Esophagus (tissue), 2 donors: Measurements from ENCODE around the gene SEMA3D. TPM values are rescaled to one million over a fixed set of nuclear protein-coding genes. Genes with fewer than 3 reads are reported as not detected.

ENCODE experiments used
- H3K27ac ChIP-seq, 2 donors: one replicate each; pipeline ENCODE4 v1.5.1; 2013; ENCODE audit warnings: low read depth in 2 of 2, mild to moderate bottlenecking in 2 of 2, inconsistent platforms in 1 of 2, low read length in 1 of 2, moderate library complexity in 1 of 2
- H3K27me3 ChIP-seq, 2 donors: one replicate each; pipeline ENCODE4 v1.6.1; 2013; ENCODE audit warnings: low read length in 2 of 2, control low read depth in 1 of 2, mild to moderate bottlenecking in 1 of 2; ENCODE audit not compliant: insufficient read depth in 2 of 2, control insufficient read depth in 1 of 2
- H3K36me3 ChIP-seq, 2 donors: one replicate each; pipeline ENCODE4 v1.6.1; 2013; ENCODE audit warnings: low read length in 1 of 2; ENCODE audit not compliant: control insufficient read depth in 2 of 2, insufficient read depth in 2 of 2
- H3K4me1 ChIP-seq, 2 donors: one replicate each; pipeline ENCODE4 v1.6.1; 2013; ENCODE audit warnings: low read length in 1 of 2; ENCODE audit not compliant: control insufficient read depth in 2 of 2, insufficient read depth in 2 of 2
- H3K4me3 ChIP-seq, 2 donors: one replicate each; pipeline ENCODE4 v1.5.1; 2013; ENCODE audit warnings: low read length in 2 of 2, mild to moderate bottlenecking in 2 of 2, low read depth in 1 of 2, moderate library complexity in 1 of 2
- H3K9me3 ChIP-seq, 2 donors: one replicate each; pipeline ENCODE4 v1.6.1; 2013; ENCODE audit warnings: mild to moderate bottlenecking in 2 of 2, low read depth in 1 of 2, low read length in 1 of 2, moderate library complexity in 1 of 2; ENCODE audit not compliant: control insufficient read depth in 2 of 2, insufficient read depth in 1 of 2
- WGBS, 2 donors: extraction: QIAGEN DNeasy Blood & Tissue Kit; methylation state at CpG; one replicate each; pipeline ENCODE4 v1.1.7; 2013; 5-methylcytosine and 5-hydroxymethylcytosine counted together
- polyA plus RNA-seq, 2 donors: library from polyadenylated mRNA; stranded (reverse); fragments of 200-250 nt; gene quantifications; one replicate each; pipeline ENCODE4 v1.2.3, GENCODE V29; 2013
- donor health status: healthy with polysubstance abuse.
- donor health status: Bipolar disorder and iron deficiency.

The SEMA3D gene
- polyA plus RNA-seq, 2 donors, result 0.04 to 0.08 TPM

DNA sequence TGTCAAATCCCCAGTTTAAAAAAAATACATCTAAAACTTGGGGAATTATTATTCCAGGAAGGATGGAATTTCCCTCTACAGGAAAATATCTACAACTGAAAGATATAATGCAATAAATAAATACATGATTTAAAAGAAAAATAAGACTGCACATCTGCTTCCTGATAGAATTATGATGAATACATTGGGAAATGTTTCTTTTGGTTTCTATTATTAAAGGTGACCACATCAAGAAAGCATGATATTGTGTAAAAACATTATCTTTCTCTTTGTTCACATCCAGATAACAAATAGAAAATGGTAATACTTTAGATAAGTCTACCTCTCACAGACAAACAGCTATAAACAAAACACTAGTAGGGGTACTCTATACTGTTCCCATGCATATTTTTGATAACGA is 19.2 kb downstream of the SEMA3D start:
- Histone ChIP-seq H3K4me3 (no peak overlapping the region), H3K9me3 (no peaks in the 10 kb centered on the region), H3K36me3 (no peaks in the 10 kb centered on the region), H3K4me1 (no peaks in the 10 kb centered on the region), H3K27me3 (no peaks in the 10 kb centered on the region), H3K27ac (no peak overlapping the region)
- WGBS, 2 donors, result 93 to 98% methylated on average over 1 of the region's 1 CpG

DNA sequence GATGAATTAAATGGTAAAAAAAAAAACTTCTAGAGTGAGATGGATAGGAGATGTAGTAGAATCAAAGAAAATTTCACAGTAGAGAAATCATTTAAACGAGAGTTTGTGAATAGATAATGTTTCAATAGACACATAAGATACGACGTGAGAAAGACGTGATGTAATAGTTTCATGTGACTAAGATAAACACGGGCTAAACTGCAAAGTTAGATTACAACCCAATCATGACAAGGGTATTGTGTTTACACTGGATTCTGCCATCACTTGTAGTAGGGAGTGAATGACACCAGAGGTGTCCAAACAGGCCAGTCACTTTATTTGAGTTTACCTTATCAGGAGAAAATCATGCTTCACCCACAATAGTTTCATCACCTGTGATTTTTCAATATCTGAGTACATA is 21.6 kb downstream of the SEMA3D start:
- no peak overlapping the region for H3K27ac ChIP-seq

DNA sequence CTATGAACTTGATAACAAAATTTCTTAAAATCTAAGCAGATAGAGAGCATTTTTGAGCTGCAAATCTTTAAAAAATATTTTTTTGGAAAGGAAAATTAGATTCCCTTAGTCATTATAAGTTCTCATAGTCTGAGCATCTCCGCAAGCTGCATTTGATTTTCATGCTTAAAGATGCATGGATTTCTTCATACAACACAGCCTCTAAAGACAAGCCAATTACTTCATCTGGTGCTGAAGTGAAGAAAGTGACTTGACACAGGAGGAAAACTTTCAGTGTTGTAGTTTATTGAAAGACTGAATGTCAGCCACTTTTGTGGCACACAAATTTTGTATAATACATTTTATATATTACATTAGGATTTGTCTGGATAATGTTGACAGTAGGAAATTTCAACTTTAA is 22.5 kb downstream of the SEMA3D start:
- Histone ChIP-seq H3K4me1 (no peaks in the 10 kb centered on the region), H3K36me3 (no peaks in the 10 kb centered on the region), H3K27me3 (no peaks in the 10 kb centered on the region), H3K9me3 (no peaks in the 10 kb centered on the region), H3K27ac (no peak overlapping the region), H3K4me3 (no peak overlapping the region)
- WGBS, 2 donors, result 99 to 100% methylated on average over 1 of the region's 1 CpG

More for the DNA sequence above, 21.6 kb downstream of the SEMA3D start:
- no peaks in the 10 kb centered on the region for H3K27me3 ChIP-seq
- no peaks in the 10 kb centered on the region for H3K4me1 ChIP-seq
- WGBS, 2 donors, result 66 to 80% methylated on average over 5 of the region's 5 CpGs
- no peak overlapping the region for H3K4me3 ChIP-seq
- no peaks in the 10 kb centered on the region for H3K36me3 ChIP-seq
- H3K9me3 ChIP-seq, result no peaks in the 10 kb centered on the region

DNA sequence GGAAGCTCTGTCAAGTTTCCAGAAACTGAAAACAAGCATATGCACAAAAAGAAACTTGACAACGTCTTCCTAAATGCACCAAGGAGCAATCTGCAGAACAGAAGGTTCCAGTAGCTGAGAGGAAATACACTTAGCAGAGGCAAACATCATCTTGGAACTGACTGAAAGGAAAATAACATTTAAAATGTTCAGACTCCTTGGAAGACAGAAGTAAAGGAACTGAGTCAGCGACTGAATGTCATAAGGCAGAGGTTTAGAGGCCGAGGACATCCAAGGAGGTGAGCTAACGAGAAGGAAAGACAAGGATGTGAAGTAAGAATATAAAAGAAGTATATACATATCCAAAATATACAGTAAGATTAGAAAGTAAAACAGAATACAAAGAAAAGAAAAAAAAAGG is 24.1 kb downstream of the SEMA3D start:
- Histone ChIP-seq H3K9me3 (no peaks in the 10 kb centered on the region), H3K36me3 (no peaks in the 10 kb centered on the region), H3K4me3 (no peak overlapping the region), H3K4me1 (no peaks in the 10 kb centered on the region), H3K27ac (no peak overlapping the region), H3K27me3 (no peaks in the 10 kb centered on the region)
- 64 to 67% methylated on average over 4 of the region's 4 CpGs for WGBS, 2 donors

- H3K27ac ChIP-seq, result no peak overlapping the region
- H3K4me1 ChIP-seq, result no peaks in the 10 kb centered on the region
- no peak overlapping the region for H3K4me3 ChIP-seq
- no peaks in the 10 kb centered on the region for H3K27me3 ChIP-seq
- H3K36me3 ChIP-seq, result no peaks in the 10 kb centered on the region
- no peaks in the 10 kb centered on the region for H3K9me3 ChIP-seq
- 53 to 61% methylated on average over 5 of the region's 5 CpGs for WGBS, 2 donors
Measured at GRCh38 chr7:85160223-85160622, 26.6 kb downstream of the SEMA3D start.

GRCh38 chr7:85159003-85159402 is 27.9 kb downstream of the SEMA3D start:
- Histone ChIP-seq H3K4me3 (no peak overlapping the region), H3K27ac (no peak overlapping the region), H3K27me3 (no peaks in the 10 kb centered on the region), H3K4me1 (no peaks in the 10 kb centered on the region), H3K36me3 (no peaks in the 10 kb centered on the region), H3K9me3 (no peaks in the 10 kb centered on the region)
- WGBS, 2 donors, result 86 to 87% methylated on average over 1 of the region's 1 CpG

- Histone ChIP-seq H3K9me3 (no peaks in the 10 kb centered on the region), H3K4me3 (no peak overlapping the region), H3K27me3 (no peaks in the 10 kb centered on the region), H3K36me3 (no peaks in the 10 kb centered on the region), H3K4me1 (no peaks in the 10 kb centered on the region), H3K27ac (no peak overlapping the region)
- 39 to 43% methylated on average over 1 of the region's 1 CpG for WGBS, 2 donors
Measured at GRCh38 chr7:85156661-85157208, 30.1 kb downstream of the SEMA3D start.

GRCh38 chr7:85154282-85154937 is 32.4 kb downstream of the SEMA3D start:
- Histone ChIP-seq H3K27ac (no peak overlapping the region), H3K36me3 (no peaks in the 10 kb centered on the region), H3K4me1 (no peaks in the 10 kb centered on the region), H3K9me3 (no peaks in the 10 kb centered on the region), H3K4me3 (no peak overlapping the region), H3K27me3 (no peaks in the 10 kb centered on the region)
- WGBS, 2 donors, result 61 to 74% methylated on average over 3 of the region's 3 CpGs

DNA sequence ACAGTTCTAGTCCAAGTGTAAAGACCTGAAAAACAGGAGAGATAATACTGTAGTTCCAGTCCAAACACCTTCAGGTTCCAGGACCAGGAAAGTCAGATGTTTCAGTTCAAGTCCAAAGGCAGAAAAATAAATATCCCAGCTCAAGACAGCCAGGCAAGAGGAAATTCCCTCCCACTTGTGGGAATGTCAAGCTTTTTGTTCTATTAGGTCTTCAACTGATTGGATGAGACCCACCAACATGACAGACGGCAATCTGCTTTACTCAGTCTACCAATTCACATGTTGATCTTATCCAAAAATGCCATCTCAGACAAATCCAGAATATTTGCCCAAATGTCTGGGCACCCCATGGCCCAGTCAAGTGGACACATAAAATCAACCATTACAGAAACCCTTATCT is 33.1 kb downstream of the SEMA3D start:
- Histone ChIP-seq H3K4me3 (no peak overlapping the region), H3K27me3 (no peaks in the 10 kb centered on the region), H3K4me1 (no peaks in the 10 kb centered on the region), H3K9me3 (no peaks in the 10 kb centered on the region), H3K27ac (no peak overlapping the region), H3K36me3 (no peaks in the 10 kb centered on the region)
- 87 to 91% methylated on average over 1 of the region's 1 CpG for WGBS, 2 donors

GRCh38 chr7:85150624-85151023 is 36.2 kb downstream of the SEMA3D start:
- H3K27ac ChIP-seq, result no peak overlapping the region
- H3K4me3 ChIP-seq, result no peak overlapping the region
- no peaks in the 10 kb centered on the region for H3K9me3 ChIP-seq
- no peaks in the 10 kb centered on the region for H3K27me3 ChIP-seq
- H3K4me1 ChIP-seq, result no peaks in the 10 kb centered on the region
- 67 to 77% methylated on average over 1 of the region's 1 CpG for WGBS, 2 donors
- no peaks in the 10 kb centered on the region for H3K36me3 ChIP-seq
